B cell (primary cell): ENCODE results near the gene TPBGL. TPM values are rescaled to one million over a fixed set of nuclear protein-coding genes. Genes with fewer than 3 reads are reported as not detected.

Experiments used
- ATAC-seq: fragments of 200-7000 bp; cut with Tn5 transposase; one replicate; pipeline ENCODE4 v1.10.0; 2021; ENCODE audit warnings: low read depth, mild to moderate bottlenecking, moderate number of reproducible peaks, moderate library complexity
- CTCF ChIA-PET: fragments of 350-600 bp; sonication (Branson Sonifier 250); formaldehyde crosslinking; loops from one replicate; lab custom pipeline; 2021; ENCODE audit warnings: antibody characterized with exemption, inconsistent platforms; lab: Charles Lee
- POLR2A ChIA-PET: fragments of 350-600 bp; sonication (Branson Sonifier 250); formaldehyde crosslinking; loops from one replicate; lab custom pipeline; 2021; ENCODE audit warnings: antibody characterized with exemption; lab: Charles Lee
- DNase-seq: peaks from one replicate; pipeline ENCODE4 v3.0.0; 2013
- H2AFZ ChIP-seq: 2 replicates; pipeline ENCODE4 v1.6.1; 2012; ENCODE audit warnings: mild to moderate bottlenecking, low read depth, low read length; ENCODE audit not compliant: insufficient read depth, poor library complexity, severe bottlenecking
- H3K27ac ChIP-seq, 2 donors: 1 replicate in 1 of 2; 2 replicates in 1 of 2; pipeline ENCODE4 v1.5.1; 2012 to 2013; ENCODE audit warnings: low read length in 2 of 2, mild to moderate bottlenecking in 2 of 2, moderate library complexity in 1 of 2
- H3K27me3 ChIP-seq, 4 experiments: fragments of 200-600 bp in 1 of 4; sonication (generic) in 1 of 4; replicated peaks in 1 of 4; 1 replicate in 2 of 4; 2 replicates in 2 of 4; pipeline versions ENCODE4 v1.6.1 to v1.7.0; 2013 to 2016; ENCODE audit warnings: low read length in 3 of 4, mild to moderate bottlenecking in 2 of 4, mixed read lengths in 1 of 4, moderate library complexity in 1 of 4; ENCODE audit not compliant: insufficient read depth in 4 of 4, control insufficient read depth in 3 of 4; ENCODE audit errors: control extremely low read depth in 1 of 4
- H3K36me3 ChIP-seq, 2 experiments: replicated peaks in 1 of 2; 1 replicate in 1 of 2; 2 replicates in 1 of 2; pipeline versions ENCODE4 v1.6.1 to v1.7.1; 2013; ENCODE audit warnings: low read length in 1 of 2; ENCODE audit not compliant: insufficient read depth in 2 of 2, control insufficient read depth in 1 of 2; ENCODE audit errors: control extremely low read depth in 1 of 2, extremely low read depth in 1 of 2
- H3K4me1 ChIP-seq, 2 donors: fragments of 200-600 bp in 1 of 2; sonication (generic) in 1 of 2; 1 replicate in 1 of 2; 2 replicates in 1 of 2; pipeline versions ENCODE4 v1.5.1 to v1.6.1; 2013 to 2017; ENCODE audit warnings: low read length in 2 of 2; ENCODE audit not compliant: control insufficient read depth in 2 of 2, insufficient read depth in 2 of 2
- H3K4me2 ChIP-seq: replicated peaks from 2 replicates; pipeline ENCODE3; 2012; ENCODE audit warnings: mild to moderate bottlenecking, low read depth, low read length; ENCODE audit not compliant: poor library complexity, severe bottlenecking
- H3K4me3 ChIP-seq, 5 experiments: fragments of 200-600 bp in 1 of 5; sonication (generic) in 1 of 5; 1 replicate in 3 of 5; 2 replicates in 2 of 5; pipeline versions ENCODE4 v1.5.1 to v1.7.0; 2011 to 2016; ENCODE audit warnings: low read length in 4 of 5, mild to moderate bottlenecking in 4 of 5, low read depth in 2 of 5, control low read depth in 1 of 5, moderate library complexity in 1 of 5; ENCODE audit not compliant: insufficient read depth in 1 of 5; ENCODE audit errors: control extremely low read depth in 1 of 5, extremely low read depth in 1 of 5
- H3K79me2 ChIP-seq: fragments of 200-600 bp; sonication (generic); one replicate; pipeline ENCODE4 v1.6.0; 2016; ENCODE audit warnings: low read length; ENCODE audit not compliant: control insufficient read depth, insufficient read depth
- H3K9ac ChIP-seq: fragments of 200-600 bp; sonication (generic); 2 replicates; pipeline ENCODE4 v1.6.1; 2017; ENCODE audit warnings: mild to moderate bottlenecking, low read length, moderate library complexity
- H3K9me3 ChIP-seq, 3 donors: one replicate each; pipeline versions ENCODE4 v1.6.1 to v1.7.1; 2013; ENCODE audit warnings: low read length in 2 of 3; ENCODE audit not compliant: control insufficient read depth in 2 of 3, insufficient read depth in 1 of 3; ENCODE audit errors: control extremely low read depth in 1 of 3
- H4K20me1 ChIP-seq: 2 replicates; pipeline ENCODE4 v1.6.0; 2012; ENCODE audit warnings: mild to moderate bottlenecking, low read length; ENCODE audit not compliant: insufficient read depth, control insufficient read depth, poor library complexity, severe bottlenecking
- H3K27ac Mint-ChIP-seq: one replicate; pipeline ENCODE4 v1.8.0; 2021; ENCODE audit warnings: mixed read lengths
- H3K27me3 Mint-ChIP-seq: one replicate; pipeline ENCODE4 v1.8.0; 2021; ENCODE audit warnings: mixed read lengths
- H3K4me1 Mint-ChIP-seq: one replicate; pipeline ENCODE4 v1.8.0; 2021; ENCODE audit warnings: mixed read lengths
- H3K4me3 Mint-ChIP-seq: one replicate; pipeline ENCODE4 v1.8.0; 2021; ENCODE audit warnings: mixed read lengths
- H3K9me3 Mint-ChIP-seq: one replicate; pipeline ENCODE4 v1.8.0; 2022; ENCODE audit warnings: mixed read lengths; ENCODE audit not compliant: insufficient read depth
- EZH2 ChIP-seq: IDR thresholded peaks from 2 replicates; pipeline ENCODE4 v1.6.1; 2012; ENCODE audit warnings: borderline replicate concordance, low read depth, mild to moderate bottlenecking, moderate library complexity, low read length; ENCODE audit not compliant: insufficient read depth, poor library complexity, severe bottlenecking
- WGBS: methylation state at CpG from one replicate; pipeline ENCODE4 v1.1.5; 2013; ENCODE audit warnings: missing lambda C conversion rate; ENCODE audit not compliant: insufficient coverage; 5-methylcytosine and 5-hydroxymethylcytosine counted together
- intact Hi-C: fragments of 100-400 bp; cut with micrococcal nuclease; formaldehyde crosslinking; loops from one replicate; pipeline ENCODE4 v1.10.0; 2022
- polyA plus RNA-seq: library from polyadenylated mRNA; depleted of rRNA; stranded (reverse); fragments of >200 nt; gene quantifications from 2 replicates; pipeline ENCODE4 v1.2.3, GENCODE V29; 2012
- total RNA-seq, 2 donors: library from RNA; stranded (reverse); fragments of 120-200 nt in 1 of 2; gene quantifications; 1 replicate in 1 of 2; 2 replicates in 1 of 2; pipeline versions ENCODE4 v1.2.3 to v1.2.4, GENCODE V29; 2013 to 2022
- TF ChIP-seq, protein P1 (sequence below): fragments of 200-600 bp; IDR thresholded peaks from one replicate; pipeline ENCODE4 v1.8.0; 2022; ENCODE audit warnings: antibody characterized with exemption, mild to moderate bottlenecking

TPBGL gene
- total and polyA plus RNA-seq, 2 donors (not counting 1 experiment from before 2014, with no cell fraction given) = not detected

- CTCF ChIA-PET = interaction anchor here (0.6 to 4.9 kb wide), 14 partner anchors 10 to 1598 kb away, joined by 3 to 60 read pairs (median 4); no protein-coding TSS in a partner anchor
- peak overlapping the region; percentile 81 for H3K4me3 Mint-ChIP-seq
- intact Hi-C loops = no loop called here
Measured at GRCh38 chr11:75242722-75243600, 2.4 kb downstream of the TPBGL start.

More at GRCh38 chr11:75242722-75243600, 2.4 kb downstream of the TPBGL start:
- Histone ChIP-seq H4K20me1 (no peaks in the 10 kb centered on the region), H3K4me1 (peaks cover 12 to 15% of the 10 kb centered on the region in 2 donors), H3K27me3 (peaks cover 0 to 48% (median 24%) of the 10 kb centered on the region in 4 experiments), H3K27ac (no peak overlapping the region), H3K9ac (no peak overlapping the region), H2AFZ (no peak overlapping the region), H3K4me3 (no peak overlapping the region), H3K79me2 (no peaks in the 10 kb centered on the region), H3K4me2 (no peak overlapping the region), H3K9me3 (no peaks in the 10 kb centered on the region), H3K36me3 (no peaks in the 10 kb centered on the region)
- H3K4me1 Mint-ChIP-seq = peaks cover 7% of the 10 kb centered on the region
- POLR2A ChIA-PET = no interaction called here
- DNase-seq = no peak
- H3K27ac Mint-ChIP-seq = no peak overlapping the region
- 85% methylated on average over 8 of the region's 16 CpGs for WGBS
- peaks cover 55% of the 10 kb centered on the region for H3K27me3 Mint-ChIP-seq
- no peaks in the 10 kb centered on the region for H3K9me3 Mint-ChIP-seq
- no peak for TF ChIP-seq EZH2
- TF ChIP-seq, protein P1, sequence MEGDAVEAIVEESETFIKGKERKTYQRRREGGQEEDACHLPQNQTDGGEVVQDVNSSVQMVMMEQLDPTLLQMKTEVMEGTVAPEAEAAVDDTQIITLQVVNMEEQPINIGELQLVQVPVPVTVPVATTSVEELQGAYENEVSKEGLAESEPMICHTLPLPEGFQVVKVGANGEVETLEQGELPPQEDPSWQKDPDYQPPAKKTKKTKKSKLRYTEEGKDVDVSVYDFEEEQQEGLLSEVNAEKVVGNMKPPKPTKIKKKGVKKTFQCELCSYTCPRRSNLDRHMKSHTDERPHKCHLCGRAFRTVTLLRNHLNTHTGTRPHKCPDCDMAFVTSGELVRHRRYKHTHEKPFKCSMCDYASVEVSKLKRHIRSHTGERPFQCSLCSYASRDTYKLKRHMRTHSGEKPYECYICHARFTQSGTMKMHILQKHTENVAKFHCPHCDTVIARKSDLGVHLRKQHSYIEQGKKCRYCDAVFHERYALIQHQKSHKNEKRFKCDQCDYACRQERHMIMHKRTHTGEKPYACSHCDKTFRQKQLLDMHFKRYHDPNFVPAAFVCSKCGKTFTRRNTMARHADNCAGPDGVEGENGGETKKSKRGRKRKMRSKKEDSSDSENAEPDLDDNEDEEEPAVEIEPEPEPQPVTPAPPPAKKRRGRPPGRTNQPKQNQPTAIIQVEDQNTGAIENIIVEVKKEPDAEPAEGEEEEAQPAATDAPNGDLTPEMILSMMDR = no peak
- ATAC-seq = no peak
